Tibial nerve (tissue), 4 donors: Measurements from ENCODE around the gene PTPRK.

ENCODE experiments used
- EP300 ChIP-seq, 2 donors: sonication (generic); formaldehyde crosslinking; IDR thresholded peaks; one replicate each; pipeline ENCODE4 v1.6.1; 2017; ENCODE audit warnings: antibody characterized with exemption in 2 of 2, mild to moderate bottlenecking in 1 of 2
- TF ChIP-seq, protein P1 (sequence below), 5 experiments: fragments of 200-600 bp in 3 of 5; fragments of 450-650 bp in 2 of 5; sonication (generic) in 3 of 5; IDR thresholded peaks; one replicate each; pipeline ENCODE4 v1.5.1; 2016 to 2019; ENCODE audit warnings: antibody characterized with exemption in 5 of 5, mild to moderate bottlenecking in 3 of 5, moderate library complexity in 2 of 5

- TF ChIP-seq, protein P1, sequence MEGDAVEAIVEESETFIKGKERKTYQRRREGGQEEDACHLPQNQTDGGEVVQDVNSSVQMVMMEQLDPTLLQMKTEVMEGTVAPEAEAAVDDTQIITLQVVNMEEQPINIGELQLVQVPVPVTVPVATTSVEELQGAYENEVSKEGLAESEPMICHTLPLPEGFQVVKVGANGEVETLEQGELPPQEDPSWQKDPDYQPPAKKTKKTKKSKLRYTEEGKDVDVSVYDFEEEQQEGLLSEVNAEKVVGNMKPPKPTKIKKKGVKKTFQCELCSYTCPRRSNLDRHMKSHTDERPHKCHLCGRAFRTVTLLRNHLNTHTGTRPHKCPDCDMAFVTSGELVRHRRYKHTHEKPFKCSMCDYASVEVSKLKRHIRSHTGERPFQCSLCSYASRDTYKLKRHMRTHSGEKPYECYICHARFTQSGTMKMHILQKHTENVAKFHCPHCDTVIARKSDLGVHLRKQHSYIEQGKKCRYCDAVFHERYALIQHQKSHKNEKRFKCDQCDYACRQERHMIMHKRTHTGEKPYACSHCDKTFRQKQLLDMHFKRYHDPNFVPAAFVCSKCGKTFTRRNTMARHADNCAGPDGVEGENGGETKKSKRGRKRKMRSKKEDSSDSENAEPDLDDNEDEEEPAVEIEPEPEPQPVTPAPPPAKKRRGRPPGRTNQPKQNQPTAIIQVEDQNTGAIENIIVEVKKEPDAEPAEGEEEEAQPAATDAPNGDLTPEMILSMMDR (IDR thresholded peaks at IDR 0.05): no peak
- no peak for TF ChIP-seq EP300 (IDR thresholded peaks at IDR 0.05)
Observed at GRCh38 chr6:128525406-128525805, 5.0 kb upstream of the PTPRK start.
